Esophagus muscularis mucosa (tissue), 4 donors: ENCODE measurements around the gene COL9A2. TPM values are rescaled to one million over a fixed set of nuclear protein-coding genes. Genes with fewer than 3 reads are reported as not detected.

Experiments
- DNase-seq: peaks from one replicate; pipeline ENCODE4 v3.0.0-alpha.2; 2017; ENCODE audit errors: extremely low spot score
- H3K27ac ChIP-seq, 4 donors: fragments of 200-600 bp; sonication (generic); replicated peaks in 1 of 4; 1 replicate in 3 of 4; 2 replicates in 1 of 4; pipeline ENCODE4 v1.5.1; 2016 to 2019; ENCODE audit warnings: mild to moderate bottlenecking in 1 of 4
- H3K27me3 ChIP-seq, 4 donors: fragments of 200-600 bp; sonication (generic); one replicate each; pipeline versions ENCODE4 v1.5.1 to v1.6.0; 2016 to 2019
- H3K36me3 ChIP-seq, 4 donors: fragments of 200-600 bp; sonication (generic); one replicate each; pipeline ENCODE4 v1.5.1; 2016 to 2019
- H3K4me1 ChIP-seq, 4 donors: fragments of 200-600 bp; sonication (generic); one replicate each; pipeline ENCODE4 v1.5.1; 2016 to 2019
- H3K4me3 ChIP-seq, 4 donors: fragments of 200-600 bp; sonication (generic); 1 replicate in 2 of 4; 2 replicates in 2 of 4; pipeline ENCODE4 v1.5.1; 2016 to 2019; ENCODE audit warnings: mild to moderate bottlenecking in 4 of 4, moderate library complexity in 1 of 4
- H3K9me3 ChIP-seq, 4 donors: fragments of 200-600 bp; sonication (generic); 1 replicate in 3 of 4; 2 replicates in 1 of 4; pipeline ENCODE4 v1.5.1; 2016 to 2019
- CTCF ChIP-seq, 3 experiments: fragments of 200-600 bp in 2 of 3; fragments of 450-650 bp in 1 of 3; sonication (generic) in 2 of 3; IDR thresholded peaks; one replicate each; pipeline ENCODE4 v1.5.1; 2017 to 2019; ENCODE audit warnings: antibody characterized with exemption in 3 of 3, mild to moderate bottlenecking in 2 of 3, moderate library complexity in 1 of 3
- EP300 ChIP-seq: sonication (generic); formaldehyde crosslinking; IDR thresholded peaks from one replicate; pipeline ENCODE4 v1.6.1; 2017; ENCODE audit warnings: antibody characterized with exemption
- POLR2A ChIP-seq: fragments of 450-650 bp; IDR thresholded peaks from one replicate; pipeline ENCODE4 v1.6.1; 2017; ENCODE audit warnings: antibody characterized with exemption, moderate library complexity, mild to moderate bottlenecking, low read depth
- POLR2AphosphoS5 ChIP-seq, 2 donors: sonication (generic); formaldehyde crosslinking; IDR thresholded peaks; one replicate each; pipeline ENCODE4 v1.6.1; 2017; ENCODE audit warnings: antibody characterized with exemption in 2 of 2
- WGBS: methylation state at CpG from one replicate; pipeline ENCODE4 v1.1.5; 2018; 5-methylcytosine and 5-hydroxymethylcytosine counted together
- intact Hi-C: fragments of 100-400 bp; cut with DNase I; formaldehyde crosslinking; loops from one replicate; pipeline ENCODE4 v1.15.1; 2023
- total RNA-seq, 4 donors: library from RNA; depleted of rRNA; stranded (reverse); fragments of >200 nt; gene quantifications; one replicate each; pipeline versions ENCODE4 v1.1.0 to v1.2.1, GENCODE V29; 2016

Gene COL9A2
- total RNA-seq, 4 donors from 2014 or later, result 1.2 to 2.5 (median 1.7) TPM

- WGBS, result 94% methylated on average over 4 of the region's 4 CpGs
- H3K9me3 ChIP-seq, result no peaks in the 10 kb centered on the region
- no peak for TF ChIP-seq POLR2AphosphoS5 (IDR thresholded peaks at IDR 0.05)
- no peak for TF ChIP-seq EP300
- no peak for TF ChIP-seq CTCF (IDR thresholded peaks at IDR 0.05)
- no peak for TF ChIP-seq POLR2A
These were observed 10.8 kb downstream of the COL9A2 start for GRCh38 chr1:40306296-40306695.

GRCh38 chr1:40305871-40306270, 11.2 kb downstream of the COL9A2 start:
- H3K27ac ChIP-seq, result no peak overlapping the region
- H3K9me3 ChIP-seq, result no peaks in the 10 kb centered on the region
- intact Hi-C loops, result no loop called here
- TF ChIP-seq EP300 (no peak), CTCF (IDR thresholded peaks at IDR 0.05) (no peak), POLR2AphosphoS5 (IDR thresholded peaks at IDR 0.05) (no peak), POLR2A (no peak)
- WGBS, result 83% methylated on average over 1 of the region's 2 CpGs
- H3K36me3 ChIP-seq, result no peaks in the 10 kb centered on the region
- no peak overlapping the region for H3K4me3 ChIP-seq
- H3K27me3 ChIP-seq, result peaks cover 0 to 13% (median 0%) of the 10 kb centered on the region in 4 donors
- peaks cover 0 to 5% (median 0%) of the 10 kb centered on the region in 4 donors for H3K4me1 ChIP-seq
- DNase-seq, result no peak

More at GRCh38 chr1:40306296-40306695, 10.8 kb downstream of the COL9A2 start:
- no peak overlapping the region for H3K4me3 ChIP-seq
- H3K27ac ChIP-seq, result no peak overlapping the region
- no peaks in the 10 kb centered on the region for H3K36me3 ChIP-seq
- peaks cover 0 to 13% (median 0%) of the 10 kb centered on the region in 4 donors for H3K27me3 ChIP-seq
- DNase-seq, result no peak
- intact Hi-C loops, result no loop called here
- H3K4me1 ChIP-seq, result peaks cover 0 to 5% (median 0%) of the 10 kb centered on the region in 4 donors

- H3K4me1 ChIP-seq, result peaks cover 0 to 5% (median 0%) of the 10 kb centered on the region in 4 donors
- H3K27me3 ChIP-seq, result peaks cover 0 to 13% (median 0%) of the 10 kb centered on the region in 4 donors
- DNase-seq, result no peak
- H3K9me3 ChIP-seq, result no peaks in the 10 kb centered on the region
- WGBS, result 73% methylated on average over 1 of the region's 5 CpGs
- H3K4me3 ChIP-seq, result no peak overlapping the region
- H3K27ac ChIP-seq, result no peak overlapping the region
- intact Hi-C loops, result no loop called here
- TF ChIP-seq CTCF (IDR thresholded peaks at IDR 0.05) (no peak), POLR2A (no peak)
- H3K36me3 ChIP-seq, result no peaks in the 10 kb centered on the region
These were observed 11.6 kb downstream of the COL9A2 start for GRCh38 chr1:40305451-40305850.

- no peaks in the 10 kb centered on the region for H3K9me3 ChIP-seq
- H3K27ac ChIP-seq, result no peak overlapping the region
- DNase-seq, result no peak
- H3K36me3 ChIP-seq, result no peaks in the 10 kb centered on the region
- peaks cover 0 to 13% (median 0%) of the 10 kb centered on the region in 4 donors for H3K27me3 ChIP-seq
- 40% methylated on average over 15 of the region's 33 CpGs for WGBS
- intact Hi-C loops, result no loop called here
- TF ChIP-seq POLR2A (no peak), EP300 (no peak), CTCF (IDR thresholded peaks at IDR 0.05) (no peak), POLR2AphosphoS5 (IDR thresholded peaks at IDR 0.05) (no peak)
- peaks cover 0 to 5% (median 0%) of the 10 kb centered on the region in 4 donors for H3K4me1 ChIP-seq
- H3K4me3 ChIP-seq, result no peak overlapping the region
These were observed 13.3 kb downstream of the COL9A2 start for GRCh38 chr1:40303790-40304189.
